ENCODE measurements around the gene LIMK1.

LIMK1 gene

GRCh38 chr7:74097937-74098614 is 14.5 kb downstream of the LIMK1 start:
- no peak overlapping the region for H3K4me3 ChIP-seq (ENCODE audit: low read length)
- peak; percentile 96 for DNase-seq (ENCODE audit: low read depth)
- no peak for TF ChIP-seq CTCF (conservative IDR thresholded peaks at IDR 0.05; ENCODE audit: low read length)

- no peak for TF ChIP-seq CTCF (conservative IDR thresholded peaks at IDR 0.05; ENCODE audit: low read length)
- H3K4me3 ChIP-seq (ENCODE audit: low read length): no peak overlapping the region
- DNase-seq (ENCODE audit: low read depth): no peak
Measured at GRCh38 chr7:74099031-74099430, 15.4 kb downstream of the LIMK1 start.

GRCh38 chr7:74101061-74101681 is 17.6 kb downstream of the LIMK1 start:
- TF ChIP-seq CTCF (conservative IDR thresholded peaks at IDR 0.05; ENCODE audit: low read length): no peak
- DNase-seq (ENCODE audit: low read depth): peak; percentile 44

GRCh38 chr7:74103219-74103772 is 19.7 kb downstream of the LIMK1 start:
- no peak for TF ChIP-seq CTCF (conservative IDR thresholded peaks at IDR 0.05; ENCODE audit: low read length)
- no peak for DNase-seq (ENCODE audit: low read depth)
- no peak overlapping the region for H3K4me3 ChIP-seq (ENCODE audit: low read length)

More at GRCh38 chr7:74101061-74101681, 17.6 kb downstream of the LIMK1 start:
- H3K4me3 ChIP-seq (ENCODE audit: low read length): no peak overlapping the region

- no peak overlapping the region for H3K4me3 ChIP-seq (ENCODE audit: low read length)
- DNase-seq (ENCODE audit: low read depth): no peak
- no peak for TF ChIP-seq CTCF (conservative IDR thresholded peaks at IDR 0.05; ENCODE audit: low read length)
Measured at GRCh38 chr7:74104702-74105101, 21.1 kb downstream of the LIMK1 start.

- no peak for DNase-seq (ENCODE audit: low read depth)
- H3K4me3 ChIP-seq (ENCODE audit: low read length): no peak overlapping the region
- no peak for TF ChIP-seq CTCF (conservative IDR thresholded peaks at IDR 0.05; ENCODE audit: low read length)
Measured at GRCh38 chr7:74105992-74106391, 22.4 kb downstream of the LIMK1 start.

- no peak overlapping the region for H3K4me3 ChIP-seq (ENCODE audit: low read length)
- no peak for DNase-seq (ENCODE audit: low read depth)
- no peak for TF ChIP-seq CTCF (conservative IDR thresholded peaks at IDR 0.05; ENCODE audit: low read length)
Measured at GRCh38 chr7:74106846-74107245, 23.2 kb downstream of the LIMK1 start.

All from AG10803 (cell line).